ENCODE results near the gene CCDC78.
"Not testable (repeated sequence)": the region's sequence is repeated elsewhere in the genome, so short reads cannot be mapped to it uniquely, and the experiment has no call there.

Gene CCDC78

GRCh38 chr16:716768-717325 lies 9.4 kb downstream of the CCDC78 start:
- CTCF ChIA-PET: interaction anchor here (2.2 kb wide), 1 partner anchor 71 kb away, joined by 9 read pairs; the partner anchor contains the start of genes CHTF18 and RPUSD1
- POLR2A ChIA-PET: interaction anchor here (1.4 to 4.0 kb wide), 3 partner anchors 10 to 71 kb away, joined by 3 to 27 read pairs (median 17); partner anchors contain the start of genes CCDC78, CHTF18, HAGHL and RPUSD1
- TF ChIP-seq ZNF384 (IDR thresholded peaks at IDR 0.05) (no peak), SUZ12 (IDR thresholded peaks at IDR 0.05) (no peak), SP1 (IDR thresholded peaks at IDR 0.05) (no peak), FOXA1 (IDR thresholded peaks at IDR 0.05) (no peak), L3MBTL2 (conservative IDR thresholded peaks at IDR 0.05) (no peak), FOXM1 (IDR thresholded peaks at IDR 0.05; ENCODE audit: borderline replicate concordance) (no peak), ELF4 (IDR thresholded peaks at IDR 0.05) (no peak)
- DNase-seq (ENCODE audit: extremely low spot score): no peak

GRCh38 chr16:716200-716568 lies 10.1 kb downstream of the CCDC78 start:
- ChIA-PET CTCF (interaction anchor here (0.6 to 2.2 kb wide), 5 partner anchors 38 to 72 kb away, joined by 3 to 9 read pairs (median 4); partner anchors contain the start of genes CHTF18 and RPUSD1), POLR2A (interaction anchor here (0.6 to 4.0 kb wide), 6 partner anchors 10 to 91 kb away, joined by 3 to 27 read pairs (median 3); partner anchors contain the start of genes CCDC78, CHTF18, CIAO3 and HAGHL)
- TF ChIP-seq BHLHE40 (IDR thresholded peaks at IDR 0.05; ENCODE audit: borderline replicate concordance) (no peak), FOXK2 (IDR thresholded peaks at IDR 0.05) (no peak), LEF1 (IDR thresholded peaks at IDR 0.05; ENCODE audit: borderline replicate concordance) (no peak), FOXM1 (IDR thresholded peaks at IDR 0.05; ENCODE audit: borderline replicate concordance) (no peak), SUZ12 (IDR thresholded peaks at IDR 0.05) (no peak), FOXA1 (IDR thresholded peaks at IDR 0.05) (no peak), SP1 (IDR thresholded peaks at IDR 0.05) (no peak), L3MBTL2 (conservative IDR thresholded peaks at IDR 0.05) (no peak), NFRKB (IDR thresholded peaks at IDR 0.05) (no peak), ELF4 (IDR thresholded peaks at IDR 0.05) (no peak), ARNT (IDR thresholded peaks at IDR 0.05) (no peak)
- DNase-seq (ENCODE audit: extremely low spot score): no peak

GRCh38 chr16:715477-716199 lies 10.6 kb downstream of the CCDC78 start:
- CTCF ChIA-PET: interaction anchor here (0.6 to 2.2 kb wide), 6 partner anchors 25 to 72 kb away, joined by 3 to 9 read pairs (median 4); partner anchors contain the start of genes CHTF18, CIAO3 and RPUSD1
- no peak for TF ChIP-seq SUZ12 (IDR thresholded peaks at IDR 0.05)
- TF ChIP-seq ARNT (IDR thresholded peaks at IDR 0.05): peak; percentile 53; the same call in 1 of the 2 replicates
- 0 out of 2 replicates have a peak, but pooled peaks have one; percentile 20 for TF ChIP-seq L3MBTL2 (conservative IDR thresholded peaks at IDR 0.05)
- TF ChIP-seq LEF1 (IDR thresholded peaks at IDR 0.05; ENCODE audit: borderline replicate concordance): no peak
- DNase-seq (ENCODE audit: extremely low spot score): no peak
- POLR2A ChIA-PET: interaction anchor here (0.6 to 4.0 kb wide), 6 partner anchors 11 to 91 kb away, joined by 3 to 27 read pairs (median 3); partner anchors contain the start of genes CCDC78, CHTF18, CIAO3 and HAGHL

GRCh38 chr16:714558-715476 lies 11.4 kb downstream of the CCDC78 start, which contains the start of gene METRN:
Gene METRN (plus strand): TSS chr16:715118. CDS start chr16:715290, 172 bp downstream.
- TF ChIP-seq FOXM1 (IDR thresholded peaks at IDR 0.05; ENCODE audit: borderline replicate concordance) (no peak), FOXA1 (IDR thresholded peaks at IDR 0.05) (no peak), ELF4 (IDR thresholded peaks at IDR 0.05) (no peak), NFRKB (IDR thresholded peaks at IDR 0.05) (no peak), SP1 (IDR thresholded peaks at IDR 0.05) (no peak), HDGF (IDR thresholded peaks at IDR 0.05; ENCODE audit: borderline replicate concordance) (no peak), PKNOX1 (IDR thresholded peaks at IDR 0.05) (no peak), L3MBTL2 (conservative IDR thresholded peaks at IDR 0.05) (no peak), BHLHE40 (IDR thresholded peaks at IDR 0.05; ENCODE audit: borderline replicate concordance) (no peak), LEF1 (IDR thresholded peaks at IDR 0.05; ENCODE audit: borderline replicate concordance) (no peak), ARNT (IDR thresholded peaks at IDR 0.05) (no peak), CTBP1 (IDR thresholded peaks at IDR 0.05; ENCODE audit: borderline replicate concordance) (no peak), SUZ12 (IDR thresholded peaks at IDR 0.05) (no peak), ZNF384 (IDR thresholded peaks at IDR 0.05) (no peak), FOXK2 (IDR thresholded peaks at IDR 0.05) (no peak), TARDBP (IDR thresholded peaks at IDR 0.05) (no peak)
- peak; percentile 85 for DNase-seq (ENCODE audit: extremely low spot score)
- CTCF ChIA-PET: interaction anchor here (1.1 to 2.2 kb wide), 4 partner anchors 26 to 73 kb away, joined by 3 to 9 read pairs (median 4); partner anchors contain the start of genes CHTF18, CIAO3 and RPUSD1
- POLR2A ChIA-PET: interaction anchor here (1.4 to 4.0 kb wide), 3 partner anchors 12 to 73 kb away, joined by 3 to 27 read pairs (median 17); partner anchors contain the start of genes CCDC78, CHTF18, HAGHL and RPUSD1

GRCh38 chr16:714079-714478 lies 12.2 kb downstream of the CCDC78 start:
- TF ChIP-seq PKNOX1 (IDR thresholded peaks at IDR 0.05): no peak
- TF ChIP-seq FOXA1 (IDR thresholded peaks at IDR 0.05): no peak
- no peak for TF ChIP-seq SP1 (IDR thresholded peaks at IDR 0.05)
- POLR2A ChIA-PET: interaction anchor here (4.0 kb wide), 1 partner anchor 12 kb away, joined by 27 read pairs; the partner anchor contains the start of genes CCDC78 and HAGHL
- CTCF ChIA-PET: no interaction called here
- no peak for DNase-seq (ENCODE audit: extremely low spot score)

- CTCF ChIA-PET: interaction anchor here (0.7 to 1.5 kb wide), 5 partner anchors 12 to 76 kb away, joined by 3 to 5 read pairs (median 4); partner anchors contain the start of genes CHTF18 and RPUSD1
- POLR2A ChIA-PET: interaction anchor here (0.8 to 1.7 kb wide), 4 partner anchors 9 to 76 kb away, joined by 3 to 9 read pairs (median 4); partner anchors contain the start of genes ANTKMT, CHTF18, CIAO3 and RPUSD1
- DNase-seq (ENCODE audit: extremely low spot score): not testable (repeated sequence)
Measured at GRCh38 chr16:712740-713250, 13.4 kb downstream of the CCDC78 start.

Measured in HEK293T (cell line).